ENCODE measurements around the gene FOS. TPM values are rescaled to one million over a fixed set of nuclear protein-coding genes. Genes with fewer than 3 reads are reported as not detected.

The FOS gene
- total RNA-seq, 2 donors from 2014 or later, result 69.4 to 160 TPM

GRCh38 chr14:75283162-75283832, 4.7 kb downstream of the FOS start:
- peak; percentile 38 for DNase-seq
- intact Hi-C loops (cut with DNase I), result no loop called here
- peak in 1 of 2 donors; percentile 1 for ATAC-seq

DNA sequence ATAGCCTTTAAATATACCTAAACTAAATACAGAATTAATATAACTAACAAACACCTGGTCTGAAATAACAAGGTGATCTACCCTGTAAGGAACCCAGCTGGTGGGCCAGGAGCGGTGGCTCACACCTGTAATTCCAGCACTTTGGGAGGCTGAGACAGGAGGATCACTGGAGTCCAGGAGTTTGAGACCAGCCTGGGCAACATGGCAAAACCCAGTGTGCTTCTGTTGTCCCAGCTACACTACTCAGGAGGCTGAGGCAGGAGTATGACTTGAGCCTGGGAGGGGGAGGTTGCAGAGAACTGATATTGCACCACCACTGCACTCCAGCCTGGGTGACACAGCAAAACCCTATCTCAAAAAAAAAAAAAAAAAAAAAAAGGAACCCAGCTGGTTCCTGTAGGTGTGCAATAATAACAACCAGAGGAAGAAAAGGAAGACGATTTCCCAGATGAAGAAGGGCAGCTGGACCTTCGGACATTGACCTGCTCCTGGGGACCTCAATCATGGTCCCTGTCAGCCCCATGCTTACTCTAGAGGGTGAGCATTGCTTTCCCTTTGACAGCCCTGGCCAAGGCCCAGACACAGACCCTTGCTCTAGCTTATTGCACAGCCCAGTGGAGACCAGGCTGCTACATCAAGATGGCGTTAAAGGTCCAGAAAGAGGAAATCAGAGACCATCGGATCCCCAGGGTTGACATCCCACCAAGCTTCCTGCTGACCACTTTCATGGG, 5.4 kb downstream of the FOS start:
- DNase-seq (peak; percentile 47), ATAC-seq (peak in 1 of 2 donors; percentile 16)
- intact Hi-C loops (cut with DNase I), result no loop called here

DNA sequence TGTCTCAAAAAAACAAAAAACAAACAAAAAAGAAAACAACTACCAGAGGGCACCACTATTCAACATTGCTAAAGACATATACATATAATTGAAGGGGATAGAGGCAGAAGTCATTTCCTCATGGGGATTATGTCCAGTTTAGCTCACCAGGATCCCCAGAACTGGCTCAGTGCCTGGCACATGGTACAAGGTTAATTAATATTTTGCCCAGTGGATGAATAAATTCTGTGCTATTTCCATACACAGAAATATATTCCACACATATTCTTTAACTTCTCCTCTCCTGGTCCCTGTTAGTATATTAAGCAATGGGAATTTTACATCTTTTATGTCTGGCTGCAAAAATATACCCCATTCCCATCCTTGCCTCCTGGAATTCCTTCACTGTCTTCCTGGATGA, 6.7 kb downstream of the FOS start:
- no peak for DNase-seq
- intact Hi-C loops (cut with DNase I), result no loop called here
- no peak for ATAC-seq

DNA sequence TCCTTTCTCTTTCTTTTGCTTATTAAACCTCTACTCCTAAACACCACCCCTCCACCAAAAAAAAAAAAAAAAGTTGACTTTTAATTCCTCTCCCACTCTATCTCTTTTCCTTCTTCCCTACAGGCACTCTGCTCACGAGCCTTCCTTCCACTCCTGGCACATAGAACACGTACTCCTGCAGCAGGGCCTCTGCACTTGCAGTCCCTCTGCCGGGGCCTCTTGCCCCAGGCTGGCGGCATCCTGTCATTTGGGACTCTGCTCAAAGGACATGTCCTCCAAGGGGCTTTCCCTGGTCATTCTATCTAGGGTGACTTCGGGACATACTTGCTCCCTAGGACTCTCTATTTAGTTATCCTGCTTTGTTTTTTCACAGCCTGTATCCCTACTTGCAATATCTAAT, 7.7 kb downstream of the FOS start:
- peak in 1 of 2 donors; percentile 55 for ATAC-seq
- peak; percentile 50 for DNase-seq
- intact Hi-C loops (cut with DNase I), result no loop called here

- DNase-seq, result no peak
- no peak for ATAC-seq
- intact Hi-C loops (cut with DNase I), result no loop called here
Measured at GRCh38 chr14:75289840-75290388, 11.3 kb downstream of the FOS start.

DNA sequence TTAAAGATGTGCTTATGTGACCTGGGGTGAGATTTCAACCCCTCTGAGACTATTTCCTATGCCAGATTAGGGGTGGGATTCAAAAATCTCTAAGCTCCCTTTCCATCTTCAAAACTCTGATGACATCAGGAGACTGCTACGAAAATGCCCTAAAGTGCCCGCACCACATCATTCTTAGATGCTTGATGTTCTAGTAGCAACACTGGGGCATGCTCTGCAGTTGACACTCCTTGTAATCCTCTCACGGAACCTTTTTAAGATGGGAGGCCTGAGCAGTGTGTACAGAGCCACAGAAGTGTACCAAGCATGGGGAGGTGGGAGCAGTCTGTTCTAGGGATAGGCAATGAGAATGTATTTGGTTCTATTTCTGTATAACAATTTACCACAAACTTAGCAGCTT, 12.2 kb downstream of the FOS start:
- no peak for ATAC-seq
- no peak for DNase-seq
- intact Hi-C loops (cut with DNase I), result no loop called here

- ATAC-seq, result no peak
Measured at GRCh38 chr14:75291331-75291730, 12.7 kb downstream of the FOS start.

DNA sequence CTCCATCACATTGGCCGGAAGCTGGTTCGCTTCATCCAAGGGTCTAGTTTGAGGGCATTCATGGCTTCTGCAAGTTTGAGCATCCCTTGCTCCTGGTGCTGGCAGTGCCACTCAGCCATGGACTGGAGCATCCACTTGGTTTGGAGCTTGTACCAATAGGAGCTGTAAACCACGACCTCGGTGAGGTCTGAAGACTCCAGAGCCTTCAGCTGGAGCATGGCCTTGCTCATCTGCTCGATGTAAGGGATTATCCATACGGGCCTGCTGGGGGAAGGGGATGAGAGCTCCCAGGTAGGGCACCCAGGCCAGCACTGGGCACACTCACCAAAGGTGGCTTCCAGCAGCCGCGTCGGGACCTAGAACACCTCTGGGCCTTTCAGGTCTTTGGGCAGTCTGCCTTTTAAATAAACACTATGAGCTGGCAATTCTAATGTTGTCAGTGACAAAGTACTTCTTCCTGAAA, 13.5 kb downstream of the FOS start:
- DNase-seq (no peak), ATAC-seq (no peak)
- intact Hi-C loops (cut with DNase I), result no loop called here

More at GRCh38 chr14:75291331-75291730, 12.7 kb downstream of the FOS start:
- no peak for DNase-seq
- intact Hi-C loops (cut with DNase I), result no loop called here

DNA sequence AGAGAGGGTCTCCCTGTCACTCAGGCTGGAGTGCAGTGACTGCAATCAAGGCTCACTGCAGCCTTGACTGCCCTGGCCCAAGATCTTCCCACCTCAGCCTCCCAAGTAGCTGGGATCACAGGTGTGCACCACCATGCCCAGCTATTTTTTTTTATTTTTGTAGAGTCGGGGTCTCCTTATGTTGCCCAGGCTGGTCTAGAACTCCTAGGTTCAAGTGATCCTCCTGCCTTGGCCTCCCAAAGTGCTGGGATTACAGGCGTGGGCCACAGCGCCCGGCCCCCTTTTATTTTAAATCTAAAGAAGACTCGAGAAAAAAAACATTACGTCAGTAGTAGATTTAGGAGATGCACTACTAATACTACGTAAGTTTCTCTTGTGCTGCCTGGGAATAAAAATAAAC, 14.3 kb downstream of the FOS start:
- no peak for ATAC-seq
- DNase-seq, result no peak
- intact Hi-C loops (cut with DNase I), result no loop called here

DNA sequence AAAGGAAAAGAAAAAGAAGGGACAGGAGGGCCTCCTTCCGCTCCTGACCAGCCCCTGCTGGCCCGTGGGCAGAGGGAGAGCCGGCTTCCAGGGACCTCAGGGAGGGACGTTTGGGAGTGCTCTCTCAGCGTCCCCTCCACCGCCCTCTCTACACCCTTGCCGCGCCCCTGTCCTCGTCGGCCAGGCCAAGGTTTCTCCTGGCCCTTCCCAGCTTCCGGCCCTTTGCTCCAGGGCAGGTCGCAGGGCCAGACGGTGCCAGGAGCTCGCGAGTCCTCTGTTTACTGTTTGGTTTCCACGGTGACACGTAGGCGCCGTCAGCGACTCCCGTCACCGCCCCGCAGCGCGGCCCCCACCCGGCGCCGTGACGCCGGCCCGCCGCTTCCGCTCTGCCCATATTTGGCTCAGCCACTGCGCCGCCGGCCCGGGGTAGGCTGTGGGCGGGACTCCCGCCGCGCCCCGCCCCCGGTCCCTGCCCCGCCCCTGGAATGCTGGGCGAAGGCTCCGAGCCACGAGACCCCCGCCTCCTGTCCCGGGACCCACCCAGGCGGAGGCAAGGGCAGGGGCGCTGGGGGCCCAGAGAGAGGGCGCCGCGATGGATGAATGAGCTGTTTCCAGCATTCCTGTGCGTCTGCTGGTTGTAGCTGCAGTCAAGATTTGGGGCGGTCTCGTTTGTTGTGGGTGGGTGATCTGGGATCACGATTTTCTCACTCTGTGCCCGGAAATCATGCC, 15.5 kb downstream of the FOS start:
- DNase-seq (peak; percentile 97), ATAC-seq (peak; percentile 91 to 95)
- intact Hi-C loops (cut with DNase I), result no loop called here

DNA sequence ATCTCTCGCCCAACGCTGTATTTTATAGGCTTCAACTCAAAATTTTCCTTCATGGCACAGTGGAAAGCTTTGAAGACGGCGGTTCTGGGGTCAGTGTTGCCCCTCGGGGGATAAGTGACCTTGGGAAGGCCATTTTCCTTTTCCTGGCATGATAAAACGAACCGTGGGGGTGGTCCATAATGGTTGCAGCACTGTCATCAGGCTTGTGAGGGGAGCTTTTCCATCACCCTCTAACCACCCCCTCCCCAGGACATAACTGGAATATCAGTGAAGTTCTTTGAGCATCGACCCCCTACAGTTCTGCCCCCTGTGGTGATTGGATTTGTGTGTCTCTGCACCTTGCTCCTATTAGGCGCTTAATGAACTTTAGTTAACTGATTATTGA, 16.0 kb downstream of the FOS start:
- ATAC-seq, result peak; percentile 0 to 1
- intact Hi-C loops (cut with DNase I), result loop anchor here in 1 of 2 donors (5.0 kb wide), 1 partner anchor 57 kb away; no protein-coding TSS in a partner anchor

DNA sequence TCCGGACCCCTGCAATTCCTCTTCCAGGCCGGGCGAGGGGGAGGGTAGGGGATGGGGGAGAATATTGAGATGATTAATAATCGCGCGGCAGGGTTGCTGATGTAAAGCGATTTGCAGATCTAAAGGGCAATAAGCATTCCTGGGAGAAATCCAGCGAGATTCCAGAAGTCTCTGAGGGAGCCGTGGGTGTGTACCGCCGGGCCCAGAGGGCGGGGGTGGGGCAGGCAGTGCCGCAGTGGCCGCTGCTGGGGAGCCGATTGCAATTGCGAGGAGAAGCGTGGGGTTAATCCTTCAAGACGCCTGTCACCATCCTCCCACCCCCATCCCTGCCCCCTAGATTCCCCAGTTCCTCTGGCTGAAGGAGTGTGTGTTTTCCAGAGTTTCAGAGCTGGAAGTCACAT, 16.4 kb downstream of the FOS start:
- ATAC-seq (peak; percentile 39 to 42), DNase-seq (peak; percentile 71)
- intact Hi-C loops (cut with DNase I), result loop anchor here in 1 of 2 donors (5.0 kb wide), 1 partner anchor 58 kb away; no protein-coding TSS in a partner anchor

More for the DNA sequence above, 16.0 kb downstream of the FOS start:
- no peak for DNase-seq

DNA sequence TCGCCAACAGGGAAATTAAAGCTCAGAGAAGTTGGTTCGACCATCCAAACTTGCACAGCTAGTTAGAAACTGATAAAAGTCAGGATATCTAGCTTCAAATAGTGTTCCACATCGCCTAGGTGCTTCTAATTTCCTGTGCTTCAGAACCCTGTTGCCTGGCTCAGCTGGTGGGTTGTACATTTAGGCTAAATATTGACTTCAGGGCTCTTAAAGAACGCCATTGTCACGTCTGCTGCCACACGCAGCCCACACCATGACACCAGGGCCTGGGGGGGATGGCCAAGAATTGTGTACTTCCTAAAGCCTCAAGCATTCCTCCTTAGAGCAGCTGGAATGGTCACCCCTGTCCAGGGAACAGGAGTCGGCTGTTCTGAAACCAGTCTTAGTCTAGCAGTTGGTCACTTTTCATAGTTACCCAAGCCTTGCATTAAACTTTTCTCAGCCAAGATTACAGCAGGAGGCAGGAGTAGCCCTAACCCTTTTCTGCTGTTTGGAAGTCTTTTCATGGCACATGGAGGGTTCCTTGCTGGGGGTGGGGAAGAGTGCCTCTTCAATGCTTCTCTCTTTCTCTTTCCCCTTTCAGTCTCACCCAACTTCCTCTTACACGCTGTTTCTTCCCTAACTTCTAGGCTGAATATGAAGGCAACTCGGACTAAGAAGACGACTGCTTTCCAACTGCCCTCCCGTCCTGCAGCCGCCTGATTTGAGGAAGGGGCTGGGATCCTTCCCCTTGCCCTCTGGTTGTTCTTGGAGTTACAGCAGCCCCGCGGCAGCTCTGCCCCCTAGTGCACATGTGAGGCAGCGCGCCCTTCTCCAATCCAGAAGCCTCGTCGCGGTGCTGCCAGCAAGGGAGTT, 17.1 kb downstream of the FOS start:
- DNase-seq, result peak; percentile 85
- peak; percentile 14 to 27 for ATAC-seq
- intact Hi-C loops (cut with DNase I), result loop anchor here in 1 of 2 donors (5.0 kb wide), 1 partner anchor 58 kb away; no protein-coding TSS in a partner anchor

DNA sequence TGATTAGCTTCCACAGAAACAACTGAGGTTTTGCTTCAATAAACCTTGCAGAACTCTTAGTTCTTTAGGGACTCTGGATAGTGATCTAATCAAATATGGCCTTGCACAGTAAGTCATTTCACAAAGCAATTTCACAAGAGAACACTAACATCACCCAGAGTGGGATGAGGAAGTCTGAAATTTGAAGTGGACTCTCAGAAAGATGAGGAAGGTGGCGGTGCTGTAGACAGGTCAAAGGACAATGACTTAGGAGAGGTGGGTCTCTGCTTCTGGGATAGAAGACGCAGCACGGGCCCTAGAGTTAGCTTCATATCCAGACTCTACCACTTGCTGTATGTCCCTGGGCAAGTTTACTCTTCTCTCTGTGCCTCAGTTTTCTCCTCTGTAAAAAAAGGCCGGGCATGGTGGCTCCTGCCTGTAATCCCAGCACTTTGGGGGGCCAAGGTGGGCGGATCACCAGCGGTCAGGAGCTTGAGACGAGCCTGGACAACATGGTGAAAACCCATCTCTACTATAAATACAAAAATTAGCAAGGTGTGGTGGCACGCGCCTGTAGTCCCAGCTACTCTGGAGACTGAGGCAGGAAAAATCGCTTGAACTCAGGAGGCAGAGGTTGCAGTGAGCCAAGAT, 18.9 kb downstream of the FOS start:
- ATAC-seq (no peak), DNase-seq (no peak)
- intact Hi-C loops (cut with DNase I), result loop anchor here in 1 of 2 donors (5.0 kb wide), 1 partner anchor 60 kb away; no protein-coding TSS in a partner anchor

- ATAC-seq, result peak in 1 of 2 donors; percentile 23
- intact Hi-C loops (cut with DNase I), result loop anchor here in 1 of 2 donors (5.0 kb wide), 1 partner anchor 61 kb away; no protein-coding TSS in a partner anchor
Measured at GRCh38 chr14:75298187-75298965, 19.7 kb downstream of the FOS start.

DNA sequence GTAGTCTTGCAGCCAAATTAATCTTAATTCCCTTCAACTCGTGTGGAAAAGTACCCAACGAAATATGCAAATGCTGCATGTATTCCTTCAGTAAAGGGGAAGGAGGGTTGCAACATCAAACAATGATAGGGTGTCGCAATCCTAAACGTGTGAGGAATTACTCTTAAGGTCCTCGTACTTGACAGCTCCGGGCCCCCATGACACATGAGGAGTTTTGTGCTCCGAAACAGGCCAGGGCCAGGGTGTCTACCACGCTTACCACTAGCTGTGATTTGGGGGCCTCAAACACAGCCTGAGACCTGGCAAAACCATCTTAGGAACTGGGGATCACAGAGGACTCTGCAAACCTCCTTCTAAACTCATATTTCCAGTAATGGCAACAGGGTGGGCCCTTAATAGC, 20.4 kb downstream of the FOS start:
- ATAC-seq (peak in 1 of 2 donors; percentile 10), DNase-seq (peak; percentile 61)
- intact Hi-C loops (cut with DNase I), result loop anchor here in 1 of 2 donors (5.0 kb wide), 1 partner anchor 62 kb away; no protein-coding TSS in a partner anchor

More at GRCh38 chr14:75298187-75298965, 19.7 kb downstream of the FOS start:
- DNase-seq, result peak; percentile 64

GRCh38 chr14:75299576-75299975, 20.9 kb downstream of the FOS start:
- intact Hi-C loops (cut with DNase I), result loop anchor here in 1 of 2 donors (5.0 kb wide), 1 partner anchor 62 kb away; no protein-coding TSS in a partner anchor
- no peak for ATAC-seq
- no peak for DNase-seq
